ENCODE data around the gene ADAMTSL5. TPM values are rescaled to one million over a fixed set of nuclear protein-coding genes. Genes with fewer than 3 reads are reported as not detected.

The ADAMTSL5 gene
- total and polyA plus RNA-seq, 2 of the 8 experiments (the other 6 are each of a cell fraction or from before 2014, with no cell fraction given), result 0.82 to 0.99 TPM

DNA sequence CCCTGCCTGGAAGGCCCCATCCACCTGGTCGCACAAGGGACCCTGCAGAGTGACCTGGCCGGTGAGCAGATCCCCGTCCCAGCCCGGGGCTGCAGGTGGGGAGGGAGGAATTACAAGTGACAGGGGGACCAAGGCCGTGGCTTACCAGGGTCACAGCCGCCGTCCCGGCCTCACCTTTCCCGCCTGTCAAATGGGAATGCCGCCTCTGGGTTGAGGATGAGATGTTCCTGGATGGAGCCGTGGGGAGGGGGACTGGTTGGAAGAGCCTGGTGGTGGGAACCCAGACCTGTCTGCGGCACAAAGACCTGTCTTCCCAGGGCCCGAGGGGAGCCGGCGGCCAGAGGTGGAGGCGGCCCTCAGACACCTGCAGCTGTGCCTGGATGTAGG, 16.6 kb upstream of the ADAMTSL5 start (continued):
- TF ChIP-seq, protein P1, sequence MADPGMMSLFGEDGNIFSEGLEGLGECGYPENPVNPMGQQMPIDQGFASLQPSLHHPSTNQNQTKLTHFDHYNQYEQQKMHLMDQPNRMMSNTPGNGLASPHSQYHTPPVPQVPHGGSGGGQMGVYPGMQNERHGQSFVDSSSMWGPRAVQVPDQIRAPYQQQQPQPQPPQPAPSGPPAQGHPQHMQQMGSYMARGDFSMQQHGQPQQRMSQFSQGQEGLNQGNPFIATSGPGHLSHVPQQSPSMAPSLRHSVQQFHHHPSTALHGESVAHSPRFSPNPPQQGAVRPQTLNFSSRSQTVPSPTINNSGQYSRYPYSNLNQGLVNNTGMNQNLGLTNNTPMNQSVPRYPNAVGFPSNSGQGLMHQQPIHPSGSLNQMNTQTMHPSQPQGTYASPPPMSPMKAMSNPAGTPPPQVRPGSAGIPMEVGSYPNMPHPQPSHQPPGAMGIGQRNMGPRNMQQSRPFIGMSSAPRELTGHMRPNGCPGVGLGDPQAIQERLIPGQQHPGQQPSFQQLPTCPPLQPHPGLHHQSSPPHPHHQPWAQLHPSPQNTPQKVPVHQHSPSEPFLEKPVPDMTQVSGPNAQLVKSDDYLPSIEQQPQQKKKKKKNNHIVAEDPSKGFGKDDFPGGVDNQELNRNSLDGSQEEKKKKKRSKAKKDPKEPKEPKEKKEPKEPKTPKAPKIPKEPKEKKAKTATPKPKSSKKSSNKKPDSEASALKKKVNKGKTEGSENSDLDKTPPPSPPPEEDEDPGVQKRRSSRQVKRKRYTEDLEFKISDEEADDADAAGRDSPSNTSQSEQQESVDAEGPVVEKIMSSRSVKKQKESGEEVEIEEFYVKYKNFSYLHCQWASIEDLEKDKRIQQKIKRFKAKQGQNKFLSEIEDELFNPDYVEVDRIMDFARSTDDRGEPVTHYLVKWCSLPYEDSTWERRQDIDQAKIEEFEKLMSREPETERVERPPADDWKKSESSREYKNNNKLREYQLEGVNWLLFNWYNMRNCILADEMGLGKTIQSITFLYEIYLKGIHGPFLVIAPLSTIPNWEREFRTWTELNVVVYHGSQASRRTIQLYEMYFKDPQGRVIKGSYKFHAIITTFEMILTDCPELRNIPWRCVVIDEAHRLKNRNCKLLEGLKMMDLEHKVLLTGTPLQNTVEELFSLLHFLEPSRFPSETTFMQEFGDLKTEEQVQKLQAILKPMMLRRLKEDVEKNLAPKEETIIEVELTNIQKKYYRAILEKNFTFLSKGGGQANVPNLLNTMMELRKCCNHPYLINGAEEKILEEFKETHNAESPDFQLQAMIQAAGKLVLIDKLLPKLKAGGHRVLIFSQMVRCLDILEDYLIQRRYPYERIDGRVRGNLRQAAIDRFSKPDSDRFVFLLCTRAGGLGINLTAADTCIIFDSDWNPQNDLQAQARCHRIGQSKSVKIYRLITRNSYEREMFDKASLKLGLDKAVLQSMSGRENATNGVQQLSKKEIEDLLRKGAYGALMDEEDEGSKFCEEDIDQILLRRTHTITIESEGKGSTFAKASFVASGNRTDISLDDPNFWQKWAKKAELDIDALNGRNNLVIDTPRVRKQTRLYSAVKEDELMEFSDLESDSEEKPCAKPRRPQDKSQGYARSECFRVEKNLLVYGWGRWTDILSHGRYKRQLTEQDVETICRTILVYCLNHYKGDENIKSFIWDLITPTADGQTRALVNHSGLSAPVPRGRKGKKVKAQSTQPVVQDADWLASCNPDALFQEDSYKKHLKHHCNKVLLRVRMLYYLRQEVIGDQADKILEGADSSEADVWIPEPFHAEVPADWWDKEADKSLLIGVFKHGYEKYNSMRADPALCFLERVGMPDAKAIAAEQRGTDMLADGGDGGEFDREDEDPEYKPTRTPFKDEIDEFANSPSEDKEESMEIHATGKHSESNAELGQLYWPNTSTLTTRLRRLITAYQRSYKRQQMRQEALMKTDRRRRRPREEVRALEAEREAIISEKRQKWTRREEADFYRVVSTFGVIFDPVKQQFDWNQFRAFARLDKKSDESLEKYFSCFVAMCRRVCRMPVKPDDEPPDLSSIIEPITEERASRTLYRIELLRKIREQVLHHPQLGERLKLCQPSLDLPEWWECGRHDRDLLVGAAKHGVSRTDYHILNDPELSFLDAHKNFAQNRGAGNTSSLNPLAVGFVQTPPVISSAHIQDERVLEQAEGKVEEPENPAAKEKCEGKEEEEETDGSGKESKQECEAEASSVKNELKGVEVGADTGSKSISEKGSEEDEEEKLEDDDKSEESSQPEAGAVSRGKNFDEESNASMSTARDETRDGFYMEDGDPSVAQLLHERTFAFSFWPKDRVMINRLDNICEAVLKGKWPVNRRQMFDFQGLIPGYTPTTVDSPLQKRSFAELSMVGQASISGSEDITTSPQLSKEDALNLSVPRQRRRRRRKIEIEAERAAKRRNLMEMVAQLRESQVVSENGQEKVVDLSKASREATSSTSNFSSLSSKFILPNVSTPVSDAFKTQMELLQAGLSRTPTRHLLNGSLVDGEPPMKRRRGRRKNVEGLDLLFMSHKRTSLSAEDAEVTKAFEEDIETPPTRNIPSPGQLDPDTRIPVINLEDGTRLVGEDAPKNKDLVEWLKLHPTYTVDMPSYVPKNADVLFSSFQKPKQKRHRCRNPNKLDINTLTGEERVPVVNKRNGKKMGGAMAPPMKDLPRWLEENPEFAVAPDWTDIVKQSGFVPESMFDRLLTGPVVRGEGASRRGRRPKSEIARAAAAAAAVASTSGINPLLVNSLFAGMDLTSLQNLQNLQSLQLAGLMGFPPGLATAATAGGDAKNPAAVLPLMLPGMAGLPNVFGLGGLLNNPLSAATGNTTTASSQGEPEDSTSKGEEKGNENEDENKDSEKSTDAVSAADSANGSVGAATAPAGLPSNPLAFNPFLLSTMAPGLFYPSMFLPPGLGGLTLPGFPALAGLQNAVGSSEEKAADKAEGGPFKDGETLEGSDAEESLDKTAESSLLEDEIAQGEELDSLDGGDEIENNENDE (IDR thresholded peaks at IDR 0.05; ENCODE audit: insufficient replicate concordance, low read length), result no peak
